Kidney capillary endothelial cell (primary cell): ENCODE measurements around the gene GGCT.
"Not testable (repeated sequence)": the region's sequence is repeated elsewhere in the genome, so short reads cannot be mapped to it uniquely, and the experiment has no call there.

Source experiments
- DNase-seq: peaks from one replicate; pipeline ENCODE4 v3.0.0-alpha.2; 2018; ENCODE audit warnings: low spot score

The GGCT gene

GRCh38 chr7:30515761-30516160 is 11.1 kb upstream of the GGCT start:
- no peak for DNase-seq

DNA sequence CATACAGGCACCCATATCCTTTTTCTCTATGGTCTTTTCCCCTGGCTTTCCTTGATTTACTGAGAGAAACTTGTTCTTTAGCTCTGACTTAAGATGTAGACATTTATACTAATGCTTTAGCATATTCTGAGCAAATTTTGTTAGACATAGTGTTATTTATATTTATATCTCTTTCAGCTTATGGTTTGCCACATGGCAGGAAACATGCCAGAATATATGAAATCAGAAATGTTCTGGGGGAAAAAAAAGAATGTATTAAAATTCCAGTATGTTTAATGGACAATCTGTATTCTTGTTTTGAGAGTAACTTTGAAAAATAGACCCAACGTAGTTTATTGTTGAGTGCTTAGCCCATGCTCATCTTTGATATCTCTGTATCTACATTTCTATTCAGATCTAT is 10.1 kb upstream of the GGCT start:
- no peak for DNase-seq

GRCh38 chr7:30514177-30514576 is 9.5 kb upstream of the GGCT start:
- no peak for DNase-seq

DNA sequence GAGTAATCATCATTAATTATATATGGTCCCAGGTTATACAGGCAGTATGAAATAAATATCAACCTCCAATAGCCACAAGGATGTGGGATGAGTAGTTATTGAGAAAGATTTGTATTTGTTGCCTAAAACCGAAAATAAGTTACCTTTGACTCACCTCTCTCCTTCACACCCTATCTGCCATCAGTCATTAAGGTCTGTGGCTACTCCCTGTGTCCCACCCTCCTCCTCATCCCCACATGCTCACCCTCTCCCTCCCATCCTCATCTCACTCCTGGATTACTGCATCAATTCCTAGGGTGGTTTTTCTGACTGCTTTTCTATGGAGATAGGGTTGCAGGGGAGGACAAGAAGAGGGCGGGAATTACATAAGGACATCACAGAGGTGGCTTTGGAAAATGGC is 9.1 kb upstream of the GGCT start:
- no peak for DNase-seq

GRCh38 chr7:30511973-30512662 is 7.5 kb upstream of the GGCT start:
- no peak for DNase-seq

- no peak for DNase-seq
Measured at GRCh38 chr7:30511494-30511893, 6.9 kb upstream of the GGCT start.

DNA sequence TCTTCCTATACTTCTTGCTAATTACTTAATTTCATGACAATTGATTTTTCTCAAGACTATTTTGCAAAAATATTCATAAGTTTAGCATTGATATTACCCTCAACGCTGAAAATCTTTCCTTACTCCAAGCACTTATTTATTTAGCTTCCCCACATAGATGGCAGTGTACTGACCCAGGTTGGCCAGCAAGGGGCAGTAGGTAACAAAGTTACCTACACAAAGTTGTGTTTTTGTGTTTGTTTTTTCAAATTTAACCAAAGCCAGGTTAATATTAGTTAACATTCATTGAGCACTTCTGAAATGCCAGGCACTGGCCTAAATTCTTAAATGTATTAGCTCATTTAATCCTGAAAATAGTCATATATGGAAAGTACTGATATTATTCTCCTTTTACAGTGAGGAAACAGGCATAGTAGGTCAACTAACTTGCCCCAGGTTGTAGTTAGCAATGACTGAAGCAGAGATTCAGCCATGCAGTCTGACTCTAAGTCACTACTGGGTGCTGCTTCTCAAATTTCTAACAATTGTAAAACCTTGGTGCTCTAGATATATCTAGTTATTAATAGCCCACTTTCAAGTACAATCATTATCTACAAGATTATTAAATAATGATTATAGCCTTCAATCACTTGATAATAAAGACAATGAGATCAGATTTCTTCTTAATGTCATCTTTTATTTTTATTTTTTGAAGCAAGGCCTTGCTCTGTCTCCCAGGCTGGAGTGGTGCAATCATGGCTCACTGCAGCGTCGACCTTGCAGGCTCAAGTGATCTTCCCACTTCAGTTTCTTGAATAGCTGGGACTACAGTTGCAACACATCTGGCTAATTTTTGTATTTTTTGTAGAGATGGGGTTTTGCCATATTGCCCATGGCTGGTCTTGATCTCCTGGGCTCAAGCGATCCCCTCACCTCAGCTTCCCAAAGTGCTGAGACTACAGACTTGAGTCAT is 5.8 kb upstream of the GGCT start:
- DNase-seq, result peak; percentile 50

- DNase-seq, result not testable (repeated sequence)
Measured at GRCh38 chr7:30509171-30509857, 4.7 kb upstream of the GGCT start.

GRCh38 chr7:30507346-30507900 is 2.8 kb upstream of the GGCT start:
- DNase-seq, result not testable (repeated sequence)

DNA sequence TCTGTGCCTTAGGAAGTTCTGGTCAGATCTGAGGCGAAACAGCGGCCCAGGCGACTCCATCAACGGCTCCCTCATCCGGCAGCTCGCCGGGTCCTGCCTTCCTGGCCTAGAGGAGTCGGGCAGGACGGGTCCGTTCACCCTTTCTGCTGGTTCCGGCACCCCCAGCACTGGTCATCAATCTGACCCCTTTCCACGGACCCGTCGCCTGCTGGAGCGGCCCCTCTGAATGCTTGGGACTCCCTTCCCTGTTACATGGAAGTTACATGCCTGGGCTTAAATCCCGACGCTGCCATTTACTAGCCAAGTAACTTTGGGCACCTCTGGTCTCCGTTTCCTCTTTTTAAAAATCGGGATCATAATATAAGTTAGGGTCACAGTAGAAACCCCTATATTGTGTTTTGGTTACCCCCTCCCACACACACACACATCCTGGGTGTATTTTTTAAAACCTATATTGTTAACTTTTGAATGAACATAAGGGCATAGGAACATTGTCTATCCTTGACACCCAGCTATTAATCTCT is 607 bp upstream of the GGCT start:
- no peak for DNase-seq

GRCh38 chr7:30503274-30504212 is 1.1 kb downstream of the GGCT start:
- DNase-seq, result no peak

DNA sequence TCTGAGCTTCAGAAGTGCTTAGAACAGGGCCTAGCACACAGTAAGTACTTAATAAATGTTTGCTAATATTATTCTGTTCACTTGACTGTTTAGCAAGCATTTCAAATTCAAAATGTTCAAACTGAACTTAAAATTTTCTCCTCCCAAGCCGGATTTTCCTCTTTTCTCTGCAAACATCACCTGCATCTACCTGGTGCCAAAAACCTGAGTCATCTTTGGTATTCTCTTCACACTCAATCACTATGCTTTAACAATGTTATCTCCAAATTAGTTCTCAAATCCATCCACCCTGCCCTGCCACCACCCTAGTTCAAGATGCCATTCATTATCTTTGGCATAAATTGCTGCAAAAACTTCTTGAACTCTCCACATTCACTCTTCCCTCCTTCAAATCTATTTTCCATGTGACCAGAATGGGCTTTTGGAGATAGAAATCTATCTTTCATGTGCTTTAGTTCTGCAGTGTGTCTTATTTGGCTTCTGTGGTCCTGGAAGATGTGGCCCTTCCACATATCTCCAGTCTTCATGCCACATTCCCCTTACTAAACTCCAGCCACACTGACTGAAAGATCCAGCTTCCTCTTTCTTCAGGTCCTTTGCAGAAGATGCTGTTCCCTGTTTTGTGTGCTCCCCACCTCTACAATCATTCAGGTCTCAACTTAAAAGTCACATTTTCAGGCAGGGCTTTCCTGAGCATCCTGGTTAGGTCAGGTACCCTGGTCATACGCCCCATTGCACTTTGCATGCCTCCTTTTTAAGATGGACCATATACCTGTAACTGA is 2.0 kb downstream of the GGCT start:
- DNase-seq, result no peak

DNA sequence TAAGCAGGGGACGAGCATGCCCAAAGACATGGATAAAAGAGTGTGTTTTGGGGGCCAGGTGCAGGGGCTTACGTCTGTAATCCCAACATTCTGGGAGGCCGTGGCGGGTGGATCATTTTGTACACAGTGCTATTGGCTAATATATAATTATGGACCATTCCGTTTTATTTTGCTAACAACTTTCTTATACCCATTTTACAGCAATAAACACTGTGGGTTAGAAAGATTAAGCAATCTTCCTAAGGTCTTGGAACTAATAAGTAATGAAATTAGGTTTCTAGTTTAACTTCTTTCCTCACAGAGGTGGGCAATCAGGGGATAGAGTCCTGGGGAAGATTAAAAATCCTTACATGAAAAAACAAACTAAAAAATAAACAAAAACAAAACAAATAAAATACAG is 3.4 kb downstream of the GGCT start:
- DNase-seq, result no peak

GRCh38 chr7:30493228-30493627 is 11.4 kb downstream of the GGCT start:
- DNase-seq, result no peak

- DNase-seq, result no peak
Measured at GRCh38 chr7:30491417-30491816, 13.2 kb downstream of the GGCT start.

- no peak for DNase-seq
Measured at GRCh38 chr7:30487371-30487770, 17.3 kb downstream of the GGCT start.

GRCh38 chr7:30485667-30486066 is 19.0 kb downstream of the GGCT start:
- no peak for DNase-seq

- not testable (repeated sequence) for DNase-seq
Measured at GRCh38 chr7:30481416-30481815, 23.2 kb downstream of the GGCT start.

DNA sequence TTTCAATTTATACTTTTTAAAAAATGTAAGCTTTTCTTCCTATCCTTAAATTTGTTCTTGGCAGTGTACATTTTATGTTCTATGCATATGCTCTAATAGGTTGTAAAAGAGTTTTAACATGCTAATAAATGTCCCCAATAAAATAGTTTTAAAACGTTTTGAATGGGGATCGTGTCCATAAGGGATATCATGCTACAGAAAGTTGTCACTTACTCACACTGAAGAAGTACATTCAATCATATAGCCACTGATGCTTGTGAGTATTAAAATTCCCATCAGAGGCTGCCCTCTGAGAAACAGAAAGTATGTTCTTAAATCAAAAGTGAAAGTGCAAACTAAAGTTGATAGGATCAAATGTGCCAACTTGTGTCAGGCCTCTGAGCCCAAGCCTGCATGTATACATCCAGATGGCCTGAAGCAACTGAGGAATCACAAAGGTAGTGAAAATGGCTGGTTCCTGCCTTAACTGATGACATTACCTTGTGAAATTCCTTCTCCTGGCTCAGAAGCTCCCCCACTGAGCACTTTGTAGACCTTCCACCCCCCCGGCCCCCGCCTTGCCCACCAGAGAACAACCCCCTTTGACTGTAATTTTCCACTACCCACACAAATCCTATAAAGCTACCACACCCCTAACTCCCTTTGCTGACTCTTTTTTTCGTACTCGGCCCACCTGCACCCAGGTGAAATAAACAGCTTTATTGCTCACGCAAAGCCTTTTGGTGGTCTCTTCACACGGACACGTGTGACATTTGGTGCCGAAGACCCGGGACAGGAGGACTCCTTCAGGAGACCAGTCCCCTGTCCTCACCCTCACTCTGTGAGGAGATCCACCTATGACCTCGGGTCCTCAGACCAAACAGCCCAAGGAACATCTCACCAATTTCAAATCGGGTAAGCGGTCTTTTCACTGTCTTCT is 25.2 kb downstream of the GGCT start:
- no peak for DNase-seq
